OCI-LY7 (cell line): ENCODE measurements around the gene DDRGK1.

ENCODE experiments used
- CTCF ChIP-seq: fragments of 200-600 bp; sonication (generic); conservative IDR thresholded peaks from 2 replicates; pipeline ENCODE4 v1.5.1; 2014; ENCODE audit warnings: mild to moderate bottlenecking, antibody characterized with exemption, low read length, moderate library complexity, mixed read lengths
- EZH2phosphoT487 ChIP-seq: fragments of 200-600 bp; sonication (generic); IDR thresholded peaks from 2 replicates; pipeline ENCODE4 v1.6.1; 2018; ENCODE audit warnings: low read depth, borderline replicate concordance, mild to moderate bottlenecking, mixed run types, antibody characterized with exemption, low read length, moderate library complexity, mixed read lengths

- TF ChIP-seq CTCF (no peak), EZH2phosphoT487 (no peak)
These were observed 963 bp downstream of the DDRGK1 start for GRCh38 chr20:3203315-3204123.
